SU-DHL-6 (cell line): ENCODE results near the gene CCDC169.

Experiments
- H2AFZ ChIP-seq: fragments of 200-600 bp; sonication (generic); 2 replicates; pipeline ENCODE4 v1.6.1; 2014; ENCODE audit warnings: low read depth, mild to moderate bottlenecking, moderate library complexity, mixed read lengths, antibody characterized with exemption, low read length; ENCODE audit not compliant: severe bottlenecking
- H3F3A ChIP-seq: fragments of 200-600 bp; shearing (Covaris generic); 2 replicates; pipeline ENCODE4 v1.6.0; 2016; ENCODE audit warnings: antibody characterized with exemption, mild to moderate bottlenecking; ENCODE audit not compliant: insufficient read depth
- H3K27ac ChIP-seq: fragments of 200-600 bp; sonication (generic); 2 replicates; pipeline ENCODE4 v1.5.1; 2016; ENCODE audit warnings: low read depth, mild to moderate bottlenecking, low read length, moderate library complexity, mixed read lengths
- H3K27me3 ChIP-seq: fragments of 200-600 bp; sonication (generic), shearing (Covaris generic); 2 replicates; pipeline ENCODE4 v1.6.0; 2014; ENCODE audit warnings: mild to moderate bottlenecking, low read length
- H3K36me3 ChIP-seq: fragments of 200-600 bp; sonication (generic); 2 replicates; pipeline ENCODE4 v1.6.1; 2014; ENCODE audit warnings: mild to moderate bottlenecking, low read length, mixed read lengths
- H3K4me2 ChIP-seq: fragments of 300-600, 200-600 bp; shearing (Covaris generic), sonication (generic); 2 replicates; pipeline ENCODE4 v1.6.0; 2014; ENCODE audit warnings: low read length, low read depth, mild to moderate bottlenecking; ENCODE audit not compliant: poor library complexity, severe bottlenecking
- H3K4me3 ChIP-seq: fragments of 200-600 bp; sonication (generic); 2 replicates; pipeline ENCODE4 v1.5.1; 2014; ENCODE audit warnings: antibody characterized with exemption, low read length, mild to moderate bottlenecking, mixed read lengths; ENCODE audit not compliant: insufficient read depth, poor library complexity, severe bottlenecking
- H3K79me2 ChIP-seq: fragments of 200-600 bp; sonication (generic); 2 replicates; pipeline ENCODE4 v1.6.1; 2014; ENCODE audit warnings: mild to moderate bottlenecking, low read length, moderate library complexity; ENCODE audit not compliant: insufficient read depth
- H3K9ac ChIP-seq: fragments of 200-600 bp; sonication (generic); 2 replicates; pipeline ENCODE4 v1.7.0; 2014; ENCODE audit warnings: mild to moderate bottlenecking, low read length
- H3K9me2 ChIP-seq: fragments of 200-600 bp; sonication (generic); replicated peaks from 2 replicates; pipeline ENCODE4 v1.6.1; 2014; ENCODE audit warnings: low read length; ENCODE audit not compliant: insufficient read depth
- H3K9me3 ChIP-seq: fragments of 200-600 bp; sonication (generic); 2 replicates; pipeline ENCODE4 v1.6.1; 2014; ENCODE audit warnings: low read length, mixed read lengths; ENCODE audit not compliant: insufficient read depth
- H4K20me1 ChIP-seq: fragments of 200-600 bp; sonication (generic); 2 replicates; pipeline ENCODE4 v1.6.1; 2014; ENCODE audit warnings: low read depth, mild to moderate bottlenecking, antibody characterized with exemption, low read length, moderate library complexity, mixed read lengths
- CTCF ChIP-seq: fragments of 200-600 bp; sonication (generic); IDR thresholded peaks from one replicate; pipeline ENCODE4 v1.5.1; 2017; ENCODE audit warnings: antibody characterized with exemption, mild to moderate bottlenecking, low read length, moderate library complexity; ENCODE audit not compliant: insufficient read depth, poor library complexity, severe bottlenecking
- EZH2phosphoT487 ChIP-seq: fragments of 200-600 bp; sonication (generic), shearing (Covaris generic); conservative IDR thresholded peaks from 2 replicates; pipeline ENCODE4 v1.6.1; 2018; ENCODE audit warnings: mild to moderate bottlenecking, antibody characterized with exemption, low read length, moderate library complexity, mixed read lengths

The CCDC169 gene

GRCh38 chr13:36242761-36243160, 54.9 kb downstream of the CCDC169 start:
- no peak for TF ChIP-seq EZH2phosphoT487
- no peak for TF ChIP-seq CTCF
- Histone ChIP-seq H3K27ac (no peak overlapping the region), H3K9ac (no peak overlapping the region), H3K9me3 (no peaks in the 10 kb centered on the region), H3K4me2 (no peak overlapping the region), H3K9me2 (no peaks in the 10 kb centered on the region), H3K79me2 (no peaks in the 10 kb centered on the region), H3K27me3 (no peaks in the 10 kb centered on the region), H3F3A (no peaks in the 10 kb centered on the region), H4K20me1 (no peaks in the 10 kb centered on the region), H2AFZ (no peak overlapping the region), H3K36me3 (no peaks in the 10 kb centered on the region), H3K4me3 (no peak overlapping the region)

DNA sequence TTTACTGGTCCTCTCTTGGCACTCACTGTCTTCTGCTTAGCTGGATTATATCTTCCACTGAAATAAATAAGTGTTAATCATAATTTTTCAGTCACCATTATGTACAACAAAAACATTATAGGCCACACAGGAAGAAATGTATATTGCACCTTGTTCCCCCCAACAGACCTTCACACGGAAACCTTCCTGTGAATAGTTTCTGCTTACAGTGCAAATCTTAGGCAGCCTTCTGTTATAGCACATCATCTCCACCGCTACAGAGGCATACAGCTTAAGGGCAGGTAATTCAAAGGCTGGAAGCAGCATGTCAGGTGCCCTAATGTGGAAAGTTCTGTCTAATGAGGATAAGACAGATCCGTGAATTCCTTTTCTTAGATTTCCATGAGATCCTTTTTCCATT, 66.4 kb downstream of the CCDC169 start:
- H3K9me3 ChIP-seq = no peaks in the 10 kb centered on the region
- H3K27ac ChIP-seq = no peak overlapping the region
- no peaks in the 10 kb centered on the region for H3K9me2 ChIP-seq
- no peaks in the 10 kb centered on the region for H3K79me2 ChIP-seq
- no peaks in the 10 kb centered on the region for H3K36me3 ChIP-seq
- no peak overlapping the region for H3K4me3 ChIP-seq
- no peaks in the 10 kb centered on the region for H4K20me1 ChIP-seq
- H3F3A ChIP-seq = no peaks in the 10 kb centered on the region
- H3K9ac ChIP-seq = no peak overlapping the region
- no peaks in the 10 kb centered on the region for H3K27me3 ChIP-seq
- H3K4me2 ChIP-seq = no peak overlapping the region
- no peak overlapping the region for H2AFZ ChIP-seq
- TF ChIP-seq CTCF (no peak), EZH2phosphoT487 (no peak)

- no peak for TF ChIP-seq CTCF
- TF ChIP-seq EZH2phosphoT487 = no peak
- H3K9me3 ChIP-seq = no peaks in the 10 kb centered on the region
- no peaks in the 10 kb centered on the region for H3K27me3 ChIP-seq
- H2AFZ ChIP-seq = no peak overlapping the region
- H3K4me2 ChIP-seq = no peak overlapping the region
- no peak overlapping the region for H3K4me3 ChIP-seq
- H3K9ac ChIP-seq = no peak overlapping the region
- H4K20me1 ChIP-seq = no peaks in the 10 kb centered on the region
- no peaks in the 10 kb centered on the region for H3K9me2 ChIP-seq
- H3K27ac ChIP-seq = no peak overlapping the region
- H3K79me2 ChIP-seq = no peaks in the 10 kb centered on the region
- no peaks in the 10 kb centered on the region for H3F3A ChIP-seq
- H3K36me3 ChIP-seq = no peaks in the 10 kb centered on the region
Observed at GRCh38 chr13:36224730-36225129, 72.9 kb downstream of the CCDC169 start.

DNA sequence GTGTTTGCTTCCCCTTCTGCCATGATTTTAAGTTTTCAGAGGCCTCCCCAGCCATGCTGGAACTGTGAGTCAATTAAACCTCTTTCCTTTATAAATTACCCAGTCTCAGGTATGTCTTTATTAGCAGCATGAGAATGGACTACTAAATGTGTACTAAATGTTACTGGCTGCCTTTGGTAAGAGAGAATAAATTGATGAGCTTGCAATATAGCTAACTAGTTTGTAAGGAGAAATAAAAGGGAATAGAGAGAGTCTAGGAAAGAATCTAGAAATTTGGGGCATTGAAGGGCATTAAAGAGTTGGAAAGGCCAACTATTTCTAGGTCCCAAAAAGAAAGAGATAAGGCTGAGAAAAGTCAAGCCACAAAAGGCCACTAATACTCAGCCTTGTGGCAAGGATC, 77.7 kb downstream of the CCDC169 start:
- Histone ChIP-seq H3K9me3 (no peaks in the 10 kb centered on the region), H3K4me3 (no peak overlapping the region), H2AFZ (no peak overlapping the region), H3K27me3 (no peaks in the 10 kb centered on the region), H4K20me1 (no peaks in the 10 kb centered on the region), H3K9me2 (no peaks in the 10 kb centered on the region), H3K79me2 (no peaks in the 10 kb centered on the region), H3K27ac (no peak overlapping the region), H3K4me2 (no peak overlapping the region), H3F3A (no peaks in the 10 kb centered on the region), H3K9ac (no peak overlapping the region), H3K36me3 (no peaks in the 10 kb centered on the region)
- TF ChIP-seq CTCF = no peak
- TF ChIP-seq EZH2phosphoT487 = no peak
